Keratinocyte (primary cell): ENCODE data around the gene SFXN4. TPM values are rescaled to one million over a fixed set of nuclear protein-coding genes. Genes with fewer than 3 reads are reported as not detected.

Source experiments
- DNase-seq: peaks from one replicate; pipeline ENCODE4 v3.0.0-alpha.2; 2011; ENCODE audit warnings: low read depth, missing footprints, low spot score
- FAIRE-seq: peaks from 2 replicates; lab custom pipeline; 2011; peaks lifted over from hg19 to GRCh38; lab: Jason Lieb, UNC
- H2AFZ ChIP-seq: 2 replicates; pipeline ENCODE4 v1.6.0; 2012; ENCODE audit warnings: low read length, control low read depth, inconsistent platforms; ENCODE audit not compliant: control insufficient read depth
- H3K27ac ChIP-seq: 2 replicates; pipeline ENCODE4 v1.5.1; 2011; ENCODE audit warnings: low read length; ENCODE audit not compliant: control insufficient read depth, insufficient read depth
- H3K27me3 ChIP-seq: 3 replicates; pipeline ENCODE4 v1.6.0; 2011; ENCODE audit warnings: low read length; ENCODE audit not compliant: control insufficient read depth, insufficient read depth; ENCODE audit errors: extremely low read depth
- H3K36me3 ChIP-seq, 2 experiments: 2 replicates in 1 of 2; 3 replicates in 1 of 2; pipeline ENCODE4 v1.5.1; 2011; ENCODE audit warnings: low read length in 2 of 2, mild to moderate bottlenecking in 1 of 2; ENCODE audit not compliant: control insufficient read depth in 2 of 2, insufficient read depth in 2 of 2; ENCODE audit errors: extremely low read depth in 1 of 2
- H3K4me1 ChIP-seq: 3 replicates; pipeline ENCODE4 v1.5.1; 2011; ENCODE audit warnings: low read length; ENCODE audit not compliant: control insufficient read depth, insufficient read depth; ENCODE audit errors: extremely low read depth
- H3K4me2 ChIP-seq: 3 replicates; pipeline ENCODE4 v1.6.0; 2011; ENCODE audit warnings: low read depth, low read length; ENCODE audit not compliant: control insufficient read depth, insufficient read depth; ENCODE audit errors: extremely low read depth
- H3K4me3 ChIP-seq, 3 experiments: fragments of 200-600 bp in 1 of 3; sonication (generic) in 1 of 3; 2 replicates in 2 of 3; 3 replicates in 1 of 3; pipeline ENCODE4 v1.5.1; 2011 to 2016; ENCODE audit warnings: low read length in 3 of 3, mild to moderate bottlenecking in 3 of 3, control low read depth in 2 of 3, inconsistent platforms in 1 of 3, low read depth in 1 of 3, mixed read lengths in 1 of 3, mixed run types in 1 of 3, moderate library complexity in 1 of 3; ENCODE audit not compliant: control insufficient read depth in 2 of 3, insufficient read depth in 2 of 3; ENCODE audit errors: extremely low read depth in 1 of 3
- H3K79me2 ChIP-seq: 2 replicates; pipeline ENCODE4 v1.6.0; 2012; ENCODE audit warnings: low read length; ENCODE audit not compliant: control insufficient read depth, insufficient read depth
- H3K9ac ChIP-seq: 3 replicates; pipeline ENCODE4 v1.6.0; 2011; ENCODE audit warnings: low read length; ENCODE audit not compliant: control insufficient read depth, insufficient read depth; ENCODE audit errors: extremely low read depth
- H3K9me1 ChIP-seq: 3 replicates; pipeline ENCODE4 v1.6.0; 2011; ENCODE audit warnings: low read length; ENCODE audit not compliant: control insufficient read depth, insufficient read depth; ENCODE audit errors: extremely low read depth
- H3K9me3 ChIP-seq: 2 replicates; pipeline ENCODE4 v1.5.1; 2012; ENCODE audit warnings: low read depth, low read length; ENCODE audit not compliant: control insufficient read depth
- H4K20me1 ChIP-seq: 3 replicates; pipeline ENCODE4 v1.6.0; 2011; ENCODE audit warnings: low read length; ENCODE audit not compliant: control insufficient read depth, insufficient read depth; ENCODE audit errors: extremely low read depth
- EZH2 ChIP-seq: IDR thresholded peaks from one replicate; pipeline ENCODE4 v1.6.1; 2012; ENCODE audit warnings: inconsistent platforms, mild to moderate bottlenecking, low read length, moderate library complexity
- dilution Hi-C: fragments of 300-500 bp; cut with MboI; formaldehyde crosslinking; loops from one replicate; pipeline ENCODE4 v1.7.0; 2020; ENCODE audit warnings: low sequenced_read_pairs; ENCODE audit not compliant: extremely low pct_ligation_motif_present
- polyA plus RNA-seq, 5 experiments: library from polyadenylated mRNA; depleted of rRNA in 3 of 5; stranded (reverse) in 3 of 5; stranded (forward) in 1 of 5; unstranded in 1 of 5; fragments of >200 nt; gene quantifications; 1 replicate in 1 of 5; 2 replicates in 3 of 5; 3 replicates in 1 of 5; pipeline versions ENCODE4 v1.2.1 to v1.2.3, GENCODE V29; 2011 to 2012; ENCODE audit warnings: missing spikeins in 2 of 5, low read depth in 1 of 5, low replicate concordance in 1 of 5
- TF ChIP-seq, protein P1 (sequence below), 3 experiments: IDR thresholded peaks in 1 of 3; conservative IDR thresholded peaks in 1 of 3; optimal IDR thresholded peaks in 1 of 3; 2 replicates in 2 of 3; 3 replicates in 1 of 3; pipeline versions ENCODE3 to v1.5.1; 2011; ENCODE audit warnings: low read length in 3 of 3, mild to moderate bottlenecking in 3 of 3, moderate library complexity in 2 of 3, control low read depth in 1 of 3, inconsistent platforms in 1 of 3; ENCODE audit not compliant: insufficient read depth in 2 of 3; ENCODE audit errors: extremely low read depth in 1 of 3

SFXN4 gene
- polyA plus RNA-seq, 1 donor (not counting 4 experiments of a cell fraction or from before 2014, with no cell fraction given): 27.6 TPM

DNA sequence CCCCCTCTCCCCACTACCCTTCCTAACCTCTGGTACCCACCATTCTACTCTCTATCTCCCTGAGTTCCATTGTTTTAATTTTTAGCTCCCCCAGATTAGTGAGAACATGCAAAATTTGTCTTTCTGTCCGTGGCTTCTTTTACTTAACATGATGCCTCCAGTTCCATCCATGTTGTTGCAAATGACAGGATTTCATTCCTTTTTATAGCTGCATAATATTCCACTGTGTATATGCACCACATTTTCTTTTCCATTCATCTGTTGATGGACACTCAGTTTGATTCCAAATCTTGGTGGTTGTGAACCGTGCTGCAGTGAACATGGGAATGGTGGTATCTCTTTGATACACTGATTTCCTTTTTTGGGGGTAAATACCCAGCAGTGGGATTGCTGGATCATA lies 39.6 kb downstream of the SFXN4 start:
- no peak for DNase-seq
- FAIRE-seq: no peak
- Histone ChIP-seq H3K9me3 (no peaks in the 10 kb centered on the region), H3K79me2 (no peaks in the 10 kb centered on the region), H3K9ac (no peak overlapping the region), H3K4me2 (no peak overlapping the region), H3K4me1 (no peaks in the 10 kb centered on the region), H3K9me1 (no peaks in the 10 kb centered on the region), H3K4me3 (no peak overlapping the region), H2AFZ (no peak overlapping the region), H4K20me1 (no peaks in the 10 kb centered on the region), H3K27me3 (no peaks in the 10 kb centered on the region), H3K27ac (no peak overlapping the region), H3K36me3 (peaks cover 0 to 15% of the 10 kb centered on the region in 2 experiments)
- dilution Hi-C loops: no loop called here
- TF ChIP-seq EZH2: no peak
- TF ChIP-seq, protein P1, sequence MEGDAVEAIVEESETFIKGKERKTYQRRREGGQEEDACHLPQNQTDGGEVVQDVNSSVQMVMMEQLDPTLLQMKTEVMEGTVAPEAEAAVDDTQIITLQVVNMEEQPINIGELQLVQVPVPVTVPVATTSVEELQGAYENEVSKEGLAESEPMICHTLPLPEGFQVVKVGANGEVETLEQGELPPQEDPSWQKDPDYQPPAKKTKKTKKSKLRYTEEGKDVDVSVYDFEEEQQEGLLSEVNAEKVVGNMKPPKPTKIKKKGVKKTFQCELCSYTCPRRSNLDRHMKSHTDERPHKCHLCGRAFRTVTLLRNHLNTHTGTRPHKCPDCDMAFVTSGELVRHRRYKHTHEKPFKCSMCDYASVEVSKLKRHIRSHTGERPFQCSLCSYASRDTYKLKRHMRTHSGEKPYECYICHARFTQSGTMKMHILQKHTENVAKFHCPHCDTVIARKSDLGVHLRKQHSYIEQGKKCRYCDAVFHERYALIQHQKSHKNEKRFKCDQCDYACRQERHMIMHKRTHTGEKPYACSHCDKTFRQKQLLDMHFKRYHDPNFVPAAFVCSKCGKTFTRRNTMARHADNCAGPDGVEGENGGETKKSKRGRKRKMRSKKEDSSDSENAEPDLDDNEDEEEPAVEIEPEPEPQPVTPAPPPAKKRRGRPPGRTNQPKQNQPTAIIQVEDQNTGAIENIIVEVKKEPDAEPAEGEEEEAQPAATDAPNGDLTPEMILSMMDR (optimal IDR thresholded peaks at IDR 0.05 in 1 of 3, IDR thresholded peaks at IDR 0.05 in 1 of 3, conservative IDR thresholded peaks at IDR 0.05 in 1 of 3; ENCODE audit: extremely low read depth in 1 of 3, insufficient read depth in 2 of 3, low read length in 3 of 3): no peak

DNA sequence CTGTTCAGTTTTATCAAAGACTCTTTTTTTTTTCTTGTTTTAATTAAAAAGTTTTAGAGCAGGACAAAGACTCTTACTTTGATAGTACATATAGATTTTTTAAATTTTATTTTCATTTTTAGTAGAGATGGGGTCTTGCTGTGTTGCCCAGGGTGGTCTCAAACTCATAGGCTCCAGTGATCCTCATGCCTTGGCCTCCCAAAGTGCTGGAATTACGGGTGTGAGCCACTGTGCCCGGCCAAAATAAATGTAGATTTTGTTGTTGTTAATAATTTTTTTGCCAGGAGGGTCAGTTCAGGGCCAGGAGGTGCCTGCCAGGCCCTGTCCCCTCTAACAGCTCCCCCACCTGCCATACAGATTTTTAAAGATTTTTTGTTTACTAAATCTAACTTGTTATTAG lies 44.6 kb downstream of the SFXN4 start:
- H3K9ac ChIP-seq: no peak overlapping the region
- H4K20me1 ChIP-seq: no peaks in the 10 kb centered on the region
- no peaks in the 10 kb centered on the region for H3K9me1 ChIP-seq
- H3K4me2 ChIP-seq: no peak overlapping the region
- no peaks in the 10 kb centered on the region for H3K9me3 ChIP-seq
- H3K27me3 ChIP-seq: no peaks in the 10 kb centered on the region
- no peak overlapping the region for H3K27ac ChIP-seq
- H3K4me1 ChIP-seq: no peaks in the 10 kb centered on the region
- dilution Hi-C loops: no loop called here
- TF ChIP-seq, protein P1 (optimal IDR thresholded peaks at IDR 0.05 in 1 of 3, IDR thresholded peaks at IDR 0.05 in 1 of 3, conservative IDR thresholded peaks at IDR 0.05 in 1 of 3; ENCODE audit: extremely low read depth in 1 of 3, insufficient read depth in 2 of 3, low read length in 3 of 3): no peak
- no peak for TF ChIP-seq EZH2
- no peak overlapping the region for H2AFZ ChIP-seq
- no peak overlapping the region for H3K4me3 ChIP-seq
- H3K36me3 ChIP-seq: peaks cover 12 to 13% of the 10 kb centered on the region in 2 experiments
- no peak for FAIRE-seq
- DNase-seq: no peak
- H3K79me2 ChIP-seq: no peaks in the 10 kb centered on the region
